Epidermal melanocyte (primary cell): ENCODE measurements around the gene RGP1.

Source experiments
- DNase-seq: peaks from one replicate; pipeline ENCODE4 v3.0.0; 2011; ENCODE audit warnings: low spot score; ENCODE audit not compliant: insufficient read length

Gene RGP1

GRCh38 chr9:35719546-35719945 lies 29.5 kb upstream of the RGP1 start:
- no peak for DNase-seq

GRCh38 chr9:35723426-35723825 lies 25.7 kb upstream of the RGP1 start:
- no peak for DNase-seq

- no peak for DNase-seq
Measured at GRCh38 chr9:35723908-35724307, 25.2 kb upstream of the RGP1 start.

GRCh38 chr9:35725362-35725761 lies 23.7 kb upstream of the RGP1 start:
- no peak for DNase-seq

GRCh38 chr9:35726931-35727330 lies 22.2 kb upstream of the RGP1 start:
- DNase-seq, result no peak

DNA sequence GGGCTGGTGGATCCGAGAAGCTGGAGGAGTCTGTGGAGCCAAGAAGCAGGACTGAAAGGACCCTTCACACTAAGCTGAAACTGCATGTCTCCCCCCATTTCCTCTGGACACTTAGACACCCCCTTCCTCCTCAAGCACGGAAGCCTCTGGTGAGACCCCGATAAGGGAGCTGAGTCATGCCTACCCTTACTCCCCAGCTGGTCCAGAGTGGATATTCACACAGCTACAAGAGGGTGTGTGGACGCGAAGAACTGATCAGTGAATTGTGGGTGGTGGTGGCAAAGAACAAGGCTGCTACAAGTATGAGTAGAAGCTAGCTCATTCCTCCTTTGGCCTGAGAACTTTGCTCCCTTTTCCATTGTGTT lies 21.4 kb upstream of the RGP1 start:
- no peak for DNase-seq

DNA sequence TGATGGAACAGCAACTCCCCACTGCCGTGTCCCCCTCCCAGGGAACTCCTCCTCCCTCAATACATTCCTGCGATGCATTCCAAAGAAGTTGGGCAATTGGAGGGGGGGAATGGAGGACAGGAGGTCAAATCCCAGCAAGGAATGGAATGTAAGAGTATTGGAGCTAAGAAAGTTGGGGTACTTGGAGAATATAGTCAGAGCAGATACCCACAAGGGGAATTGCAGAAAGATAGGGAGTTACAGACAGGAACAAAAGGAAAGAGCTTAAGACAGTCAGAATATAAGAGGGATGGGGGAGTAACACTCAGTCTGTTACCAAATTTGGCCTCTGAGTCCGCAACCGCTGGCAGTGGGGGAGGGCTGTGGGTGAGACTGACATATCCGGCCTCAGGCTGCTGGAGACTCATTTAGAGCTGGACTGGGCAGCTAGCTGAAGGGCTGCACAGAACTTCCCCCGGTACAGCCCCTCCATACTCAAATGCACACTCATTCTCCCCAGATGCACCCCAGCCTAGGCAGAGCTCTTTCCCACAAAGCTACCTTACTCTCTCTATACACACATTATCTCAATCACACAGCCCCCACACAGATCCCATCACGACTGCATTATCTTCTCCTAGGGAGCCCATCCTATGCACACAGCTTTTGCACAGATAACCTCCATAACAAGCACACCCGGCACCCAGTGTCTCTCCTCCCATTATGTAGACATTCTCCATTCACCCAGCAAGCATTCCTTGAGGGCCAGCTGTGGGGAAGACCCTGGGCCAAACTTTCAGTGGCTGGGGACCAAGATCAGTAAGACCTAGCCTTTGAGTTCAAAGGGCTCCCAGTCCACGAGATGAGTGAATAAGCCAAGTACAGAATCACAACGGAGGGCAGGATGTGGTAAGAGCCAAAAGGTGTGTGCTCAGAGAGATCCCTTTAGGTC lies 20.8 kb upstream of the RGP1 start:
- DNase-seq, result peak; percentile 70

- DNase-seq, result no peak
Measured at GRCh38 chr9:35729101-35729500, 20.0 kb upstream of the RGP1 start.

GRCh38 chr9:35729700-35730485 lies 19.2 kb upstream of the RGP1 start:
- DNase-seq, result peak; percentile 93

- DNase-seq, result no peak
Measured at GRCh38 chr9:35730486-35730854, 18.6 kb upstream of the RGP1 start.

DNA sequence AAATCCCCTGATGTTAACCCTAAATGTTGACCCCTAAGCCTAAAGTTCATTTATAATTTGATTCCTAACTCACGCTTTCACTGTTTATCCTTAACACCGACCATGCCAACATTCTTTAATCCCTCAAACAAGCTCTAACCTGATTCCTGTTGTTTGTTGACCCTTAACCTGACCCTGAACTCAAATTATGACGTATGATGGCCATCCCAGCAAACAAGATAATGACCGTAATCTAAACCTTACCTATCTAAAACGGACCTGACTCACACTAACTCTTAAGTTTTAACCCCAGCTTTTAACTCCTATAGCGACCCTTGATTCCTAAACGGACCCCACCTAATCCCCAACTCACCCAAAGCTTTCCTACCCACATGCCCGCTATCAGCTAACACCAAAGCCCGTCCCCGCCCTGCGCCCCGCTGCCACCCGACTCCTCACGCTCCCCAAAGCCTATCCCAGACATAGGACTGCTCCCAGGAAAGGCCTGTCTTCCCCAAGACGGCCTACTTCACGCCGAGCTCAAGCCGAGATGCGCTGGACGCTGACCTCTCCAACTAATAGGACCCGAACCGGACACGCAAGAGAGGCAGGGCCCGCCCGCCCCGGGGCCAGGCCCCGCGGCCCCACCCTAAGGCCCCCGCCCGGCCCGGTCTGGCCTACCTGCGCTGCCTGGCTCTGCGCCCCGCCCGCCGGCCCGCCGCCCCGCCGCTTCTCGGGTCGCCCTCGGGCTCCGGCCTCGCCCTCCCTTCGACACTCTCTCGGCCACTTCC lies 17.5 kb upstream of the RGP1 start:
- DNase-seq, result no peak

- DNase-seq, result peak; percentile 88
Measured at GRCh38 chr9:35732185-35732799, 16.8 kb upstream of the RGP1 start, which contains the start of the genes CREB3 and TLN1. Gene CREB3, plus strand, starts transcription at chr9:35732666. Its CDS starts 107 bp downstream, at chr9:35732773. Gene TLN1, minus strand, starts transcription at chr9:35732195. Its CDS starts 6,501 bp downstream, at chr9:35725694.

DNA sequence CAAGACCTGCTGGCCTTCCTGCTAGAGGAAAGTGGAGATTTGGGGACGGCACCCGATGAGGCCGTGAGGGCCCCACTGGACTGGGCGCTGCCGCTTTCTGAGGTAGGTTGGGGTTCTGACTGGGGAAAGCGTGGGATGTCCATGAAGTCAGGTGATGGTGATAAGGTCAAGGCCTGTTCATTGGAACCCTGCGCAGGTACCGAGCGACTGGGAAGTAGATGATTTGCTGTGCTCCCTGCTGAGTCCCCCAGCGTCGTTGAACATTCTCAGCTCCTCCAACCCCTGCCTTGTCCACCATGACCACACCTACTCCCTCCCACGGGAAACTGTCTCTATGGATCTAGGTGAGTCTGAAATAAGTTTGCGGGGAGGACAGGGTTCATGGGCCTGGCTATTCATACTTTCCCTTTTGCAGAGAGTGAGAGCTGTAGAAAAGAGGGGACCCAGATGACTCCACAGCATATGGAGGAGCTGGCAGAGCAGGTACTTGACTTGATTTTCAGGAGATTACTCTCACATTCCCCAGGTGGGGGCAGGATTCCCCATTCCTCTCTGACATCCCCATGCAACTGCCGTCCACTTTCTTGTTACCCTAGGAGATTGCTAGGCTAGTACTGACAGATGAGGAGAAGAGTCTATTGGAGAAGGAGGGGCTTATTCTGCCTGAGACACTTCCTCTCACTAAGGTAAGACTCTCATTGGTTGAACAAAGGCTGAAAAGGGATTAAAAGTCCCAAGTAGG lies 16.1 kb upstream of the RGP1 start:
- no peak for DNase-seq

- DNase-seq, result no peak
Measured at GRCh38 chr9:35734096-35734495, 15.0 kb upstream of the RGP1 start.

DNA sequence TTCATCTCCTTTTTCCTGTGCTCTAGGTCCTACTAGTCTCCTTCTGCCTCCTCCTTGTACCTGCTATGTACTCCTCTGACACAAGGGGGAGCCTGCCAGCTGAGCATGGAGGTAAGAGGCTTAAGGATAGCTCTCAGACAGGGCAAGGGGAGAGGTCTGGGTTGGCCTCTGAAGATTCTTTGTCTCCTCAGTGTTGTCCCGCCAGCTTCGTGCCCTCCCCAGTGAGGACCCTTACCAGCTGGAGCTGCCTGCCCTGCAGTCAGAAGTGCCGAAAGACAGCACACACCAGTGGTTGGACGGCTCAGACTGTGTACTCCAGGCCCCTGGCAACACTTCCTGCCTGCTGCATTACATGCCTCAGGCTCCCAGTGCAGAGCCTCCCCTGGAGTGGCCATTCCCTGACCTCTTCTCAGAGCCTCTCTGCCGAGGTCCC lies 12.9 kb upstream of the RGP1 start:
- peak; percentile 68 for DNase-seq

GRCh38 chr9:35737143-35737542 lies 11.9 kb upstream of the RGP1 start:
- no peak for DNase-seq

DNA sequence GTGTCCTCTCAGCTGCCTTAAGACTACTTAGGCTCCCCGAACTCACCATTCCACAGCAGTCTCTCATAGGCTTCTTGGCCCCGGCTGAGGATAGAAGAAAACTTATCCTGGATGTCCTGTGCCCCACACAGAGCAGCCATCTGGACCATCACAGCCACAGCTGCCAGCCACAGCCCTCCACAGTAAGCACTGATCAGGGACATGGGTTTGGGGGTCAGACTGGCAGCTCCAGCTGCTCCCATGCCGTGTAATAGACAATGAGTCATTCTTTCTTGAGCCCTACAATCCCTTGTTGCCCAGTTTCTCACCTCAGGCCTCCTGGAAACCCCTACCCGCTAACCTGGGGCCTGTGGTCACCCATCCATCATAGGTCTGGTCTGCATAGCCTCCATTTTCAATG lies 10.9 kb upstream of the RGP1 start:
- no peak for DNase-seq

DNA sequence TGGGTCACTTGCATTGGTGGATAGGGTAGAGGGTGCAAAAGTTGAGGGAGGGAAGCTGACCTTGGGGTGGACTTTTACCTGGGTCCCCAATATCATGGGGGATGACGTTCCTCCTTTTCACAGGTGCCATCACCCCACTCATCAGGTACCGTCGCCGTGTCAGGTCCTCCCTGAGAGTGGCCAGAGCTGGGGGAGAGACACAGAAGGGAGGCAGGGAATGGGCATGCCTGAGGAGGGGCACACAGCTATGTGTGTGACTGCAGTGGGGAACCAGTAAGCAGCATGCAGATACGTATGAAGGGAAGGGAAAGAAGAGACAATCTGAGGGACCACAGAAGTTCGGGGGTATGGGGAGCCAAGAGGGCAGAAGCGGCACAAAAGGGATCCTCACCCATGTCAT lies 10.2 kb upstream of the RGP1 start:
- no peak for DNase-seq

GRCh38 chr9:35740243-35740642 lies 8.8 kb upstream of the RGP1 start:
- DNase-seq, result no peak

DNA sequence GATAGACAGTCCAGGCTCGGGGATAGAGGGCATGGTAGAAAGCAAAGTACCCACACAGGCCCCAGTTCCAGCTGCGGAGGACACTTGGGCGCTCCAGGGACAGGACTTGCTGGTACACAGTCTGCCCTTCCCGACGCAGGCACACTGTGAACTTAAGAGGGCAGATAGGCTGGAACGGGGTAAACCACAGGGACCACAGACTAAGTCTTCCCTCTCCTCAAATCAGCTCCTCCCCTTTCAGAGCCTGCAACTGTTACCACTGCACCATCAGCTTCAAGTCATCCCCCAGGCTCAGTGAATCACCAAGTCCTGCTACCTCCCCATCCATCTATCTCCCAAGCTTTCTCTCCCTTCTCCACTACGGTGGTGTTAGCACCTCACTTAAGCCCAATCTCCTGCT lies 7.3 kb upstream of the RGP1 start:
- no peak for DNase-seq
